Fibroblast of skin of right quadriceps (primary cell): ENCODE measurements around the gene NFIX.

Experiments used
- DNase-seq: peaks from one replicate; pipeline ENCODE4 v3.0.0-alpha.2; 2013

Gene NFIX

DNA sequence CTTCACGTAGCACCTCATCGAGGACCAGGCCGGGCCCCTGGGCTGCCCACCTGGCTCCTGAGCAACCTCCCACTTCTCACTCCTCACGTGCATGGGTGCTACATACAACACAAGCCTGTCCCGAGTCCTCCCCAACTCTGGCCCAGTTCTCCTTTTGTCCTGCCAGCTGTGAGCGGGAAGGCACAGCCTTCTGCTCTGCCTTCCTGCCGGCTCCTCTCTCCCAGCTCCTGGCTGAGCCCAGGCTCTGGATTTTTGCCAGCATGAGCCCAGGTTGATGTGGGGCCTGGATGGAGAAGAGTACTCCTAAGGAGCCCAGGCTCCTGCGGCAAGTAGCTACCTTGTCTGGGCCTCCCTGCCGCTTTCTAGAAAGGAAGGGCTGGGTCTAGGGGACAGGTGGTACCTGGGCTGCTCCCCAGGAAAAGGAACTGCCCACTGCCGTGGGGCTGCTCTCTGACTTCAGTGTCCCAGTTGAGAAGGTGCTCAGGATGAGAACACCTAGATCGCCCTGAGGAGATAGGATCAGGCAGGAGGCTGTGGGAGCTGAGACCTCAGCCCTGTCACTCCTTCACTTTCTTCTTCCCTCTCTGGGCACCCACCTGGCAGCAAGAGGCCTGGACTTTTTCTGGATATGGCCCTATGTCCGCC is 83.7 kb downstream of the NFIX start:
- DNase-seq: peak; percentile 34

DNA sequence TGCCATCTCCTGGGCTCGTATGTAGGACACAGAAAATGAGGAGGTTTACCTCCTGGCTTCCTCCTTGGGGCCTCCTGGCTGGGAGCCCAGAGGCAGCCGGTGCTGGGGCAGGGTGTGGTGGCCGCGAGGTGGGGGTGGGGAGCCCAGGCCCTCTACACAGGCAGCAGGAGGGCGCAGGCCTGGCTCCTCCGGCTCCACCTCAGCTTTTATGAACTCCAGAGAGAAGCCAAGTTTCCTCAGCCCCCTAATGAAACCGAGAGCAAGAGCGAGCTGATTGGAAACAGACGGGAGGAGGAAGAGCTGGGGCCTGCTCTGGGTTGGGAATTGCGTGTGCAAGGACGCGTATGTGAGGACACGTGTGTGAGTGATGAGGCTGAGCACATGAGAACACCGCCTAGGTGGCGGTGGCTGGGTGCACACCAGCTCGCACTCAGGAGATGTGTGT is 84.3 kb downstream of the NFIX start:
- peak; percentile 94 for DNase-seq

GRCh38 chr19:13082192-13083007 is 87.1 kb downstream of the NFIX start:
- peak; percentile 77 for DNase-seq

DNA sequence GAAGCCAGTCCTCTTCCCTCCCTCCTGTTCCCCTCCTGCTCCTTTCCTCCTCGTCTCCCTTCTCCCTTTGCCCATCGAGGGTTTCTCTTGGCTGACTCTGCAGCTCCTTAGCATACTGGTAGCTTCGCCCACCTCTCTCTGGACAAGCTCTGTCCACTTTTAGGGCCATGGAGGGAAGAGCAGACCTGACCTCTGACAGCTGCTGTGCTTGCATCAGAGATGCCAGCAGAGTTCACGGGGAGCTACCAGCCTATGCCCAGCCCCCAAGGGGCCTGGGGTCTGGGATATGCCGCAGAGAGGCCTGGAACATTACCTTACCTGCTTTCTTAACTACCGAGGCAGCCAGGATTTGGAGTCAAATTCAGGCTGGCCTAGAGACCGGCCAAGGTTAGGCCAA is 87.7 kb downstream of the NFIX start:
- DNase-seq: no peak

GRCh38 chr19:13083627-13084026 is 88.4 kb downstream of the NFIX start:
- DNase-seq: no peak

GRCh38 chr19:13085666-13086065 is 90.4 kb downstream of the NFIX start:
- no peak for DNase-seq

GRCh38 chr19:13086341-13086740 is 91.1 kb downstream of the NFIX start:
- no peak for DNase-seq

DNA sequence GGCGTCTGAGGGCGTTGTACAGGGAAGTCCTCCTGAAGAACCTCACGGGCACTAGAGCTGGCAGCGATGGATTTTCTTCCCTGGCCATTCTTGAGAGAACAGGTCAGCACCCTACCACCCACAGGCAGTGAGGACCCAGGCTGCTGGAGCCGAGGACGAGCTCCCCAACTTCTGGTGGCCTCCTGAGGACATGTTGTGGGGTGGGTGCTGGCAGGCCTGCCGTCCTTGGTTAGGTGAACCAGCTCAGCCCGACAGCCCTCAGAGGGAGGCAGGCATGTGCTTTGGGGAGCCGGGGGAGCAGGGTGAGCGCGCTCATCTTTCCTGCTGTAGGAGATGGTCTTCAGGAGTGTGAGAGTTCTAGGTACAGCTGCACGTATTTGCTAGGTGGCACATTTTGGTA is 92.0 kb downstream of the NFIX start:
- no peak for DNase-seq

DNA sequence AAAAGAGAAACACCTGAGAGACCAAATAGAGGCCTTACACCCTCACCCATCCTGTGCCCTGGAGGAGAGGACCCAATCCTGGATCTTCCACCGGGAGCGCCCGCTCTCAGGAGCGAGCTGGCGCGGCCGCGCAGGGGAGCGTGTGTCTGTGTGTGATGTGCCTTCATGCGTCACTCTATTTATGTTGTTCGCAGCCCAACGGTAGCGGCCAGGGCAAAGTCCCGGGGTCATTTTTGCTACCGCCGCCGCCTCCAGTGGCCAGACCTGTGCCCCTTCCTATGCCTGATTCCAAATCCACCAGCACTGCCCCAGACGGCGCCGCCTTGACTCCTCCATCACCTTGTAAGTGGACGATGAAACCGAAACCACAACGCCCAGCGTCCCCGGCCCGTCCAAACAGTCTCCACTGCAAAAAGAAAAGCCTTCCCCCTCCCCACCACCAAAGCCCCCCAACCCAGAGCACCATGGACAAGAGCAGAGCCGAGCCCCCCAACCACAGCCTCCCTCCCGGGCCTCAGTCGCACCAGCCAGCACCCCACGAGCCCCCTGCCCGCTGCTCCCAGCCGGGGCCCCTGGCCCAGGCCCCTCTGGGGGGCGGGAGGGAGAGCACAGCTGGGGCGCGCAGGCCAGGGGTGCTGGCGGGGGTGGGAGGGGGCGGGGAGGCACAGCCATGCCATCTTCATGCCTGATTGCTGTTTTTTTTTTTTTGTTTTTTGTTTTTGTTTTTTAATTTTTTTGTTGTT is 92.7 kb downstream of the NFIX start:
- no peak for DNase-seq

DNA sequence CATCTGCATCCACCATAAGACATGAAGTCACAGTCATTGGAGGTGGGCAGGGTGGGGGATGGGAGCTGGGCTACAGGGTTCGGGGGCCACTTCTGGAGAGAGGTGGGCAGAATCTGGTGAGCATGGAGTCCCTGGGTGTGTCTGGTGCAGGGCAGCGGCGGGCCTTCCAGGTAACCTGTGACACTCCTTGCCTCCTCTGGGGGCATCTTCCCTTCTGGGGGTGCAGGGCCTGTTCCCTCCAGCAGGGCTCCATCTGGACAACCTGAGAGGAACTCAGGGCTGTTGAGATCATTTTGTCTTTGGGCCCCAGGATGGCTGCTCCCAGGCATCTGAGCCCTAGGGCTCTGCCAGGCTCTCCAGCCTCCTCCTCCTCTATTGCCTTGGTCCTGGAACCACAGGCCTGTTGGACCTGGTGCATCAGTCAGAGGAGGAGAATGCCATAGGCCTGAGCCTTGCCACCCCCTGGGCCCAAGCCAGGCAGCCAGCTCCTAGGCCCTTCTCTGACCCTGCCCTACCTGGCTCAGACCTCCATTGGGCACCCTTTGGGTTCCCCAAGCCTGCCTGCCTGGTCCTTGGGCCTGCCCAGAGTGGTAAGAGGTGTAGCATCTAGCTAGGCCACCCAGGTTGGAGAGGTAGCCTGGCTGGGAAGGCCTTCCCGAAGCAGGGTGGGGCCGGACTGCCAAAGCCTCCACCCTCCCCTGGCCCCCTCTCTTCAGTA is 94.0 kb downstream of the NFIX start:
- no peak for DNase-seq

- no peak for DNase-seq
These were observed 94.7 kb downstream of the NFIX start for GRCh38 chr19:13089857-13090507.

- no peak for DNase-seq
These were observed 95.4 kb downstream of the NFIX start for GRCh38 chr19:13090511-13091231.

DNA sequence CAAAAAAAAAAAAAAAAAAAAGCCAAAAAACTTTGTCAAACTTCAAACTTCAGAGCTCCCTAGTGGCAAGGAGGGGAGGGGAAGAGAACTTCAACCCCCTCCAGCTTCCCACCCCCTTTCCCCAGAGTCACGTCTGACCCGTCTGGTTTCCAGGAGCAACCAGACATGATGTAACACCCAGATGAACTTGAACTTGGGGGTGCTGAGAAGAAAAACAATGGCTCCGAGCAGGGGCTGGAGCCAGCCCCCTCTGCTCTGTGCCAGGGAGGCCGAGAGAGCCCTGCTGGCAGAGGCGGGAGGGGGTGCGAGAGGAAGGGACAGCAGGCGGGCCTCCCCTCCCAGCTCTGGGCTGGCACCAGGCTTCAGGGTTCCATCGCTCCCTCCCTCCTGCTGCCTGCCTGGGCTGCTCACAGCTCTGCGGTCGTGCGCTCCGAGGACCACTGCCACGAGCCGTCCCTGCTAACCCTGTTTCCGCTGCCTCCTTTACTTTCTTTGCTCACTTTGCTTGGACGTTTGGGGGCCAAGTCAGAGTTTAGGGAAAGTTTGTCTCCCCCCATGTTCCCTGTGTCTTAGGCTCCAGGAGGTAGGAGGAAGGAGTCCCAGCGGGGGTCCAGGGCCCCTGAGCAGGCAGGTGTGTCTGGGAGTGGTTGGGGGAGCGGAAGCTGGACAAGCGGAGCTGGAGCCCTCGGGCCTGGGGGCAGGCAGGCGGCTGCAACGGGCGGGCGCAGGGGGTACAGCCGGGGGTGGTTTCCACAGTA is 96.3 kb downstream of the NFIX start:
- DNase-seq: peak; percentile 95

GRCh38 chr19:13092158-13092543 is 96.9 kb downstream of the NFIX start:
- DNase-seq: no peak

GRCh38 chr19:13092606-13093235 is 97.4 kb downstream of the NFIX start:
- no peak for DNase-seq

GRCh38 chr19:13093407-13094105 is 98.3 kb downstream of the NFIX start:
- DNase-seq: peak; percentile 84

GRCh38 chr19:13094106-13094504 is 98.8 kb downstream of the NFIX start:
- no peak for DNase-seq

GRCh38 chr19:13094771-13095392 is 99.6 kb downstream of the NFIX start:
- DNase-seq: no peak

DNA sequence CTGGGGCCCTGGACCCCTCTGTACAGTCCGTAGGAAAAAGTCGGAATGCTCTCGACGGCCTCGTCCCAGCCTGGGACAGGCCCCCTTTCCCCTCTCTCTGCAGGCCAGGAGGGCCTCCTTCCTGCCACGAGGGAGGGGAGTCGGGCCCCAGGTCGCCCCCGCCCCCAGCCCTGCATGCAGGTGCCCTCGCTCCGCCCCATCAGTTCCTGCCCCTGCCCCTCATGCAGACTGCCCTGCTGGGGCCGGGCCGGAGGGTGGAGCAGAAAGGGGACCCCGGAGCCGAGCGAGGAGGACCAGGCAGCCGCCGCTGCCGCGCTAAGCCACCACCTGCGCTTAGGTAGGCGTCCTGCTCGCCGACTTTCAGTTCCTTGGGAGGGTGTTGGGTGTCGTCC is 100.1 kb downstream of the NFIX start:
- DNase-seq: no peak
